Retinal pigment epithelial cell (primary cell): ENCODE data around the gene KIAA1958.
A peak's percentile ranks its signal among the peaks of the same experiment; 100 is the strongest.

Source experiments
- DNase-seq: peaks from one replicate; pipeline ENCODE4 v3.0.0-alpha.2; 2010; ENCODE audit warnings: low read depth
- H3K4me3 ChIP-seq: 2 replicates; pipeline ENCODE4 v1.5.1; 2011; ENCODE audit warnings: mild to moderate bottlenecking, low read length, control low read depth, moderate library complexity
- CTCF ChIP-seq: conservative IDR thresholded peaks from 2 replicates; pipeline ENCODE4 v1.5.1; 2011; ENCODE audit warnings: low read depth, low read length, control low read depth, inconsistent platforms

KIAA1958 gene

GRCh38 chr9:112552229-112553056, 65.8 kb downstream of the KIAA1958 start:
- peak; percentile 57 for DNase-seq
- no peak overlapping the region for H3K4me3 ChIP-seq
- no peak for TF ChIP-seq CTCF

- no peak for TF ChIP-seq CTCF
- H3K4me3 ChIP-seq = no peak overlapping the region
Measured at GRCh38 chr9:112553256-112553826, 66.7 kb downstream of the KIAA1958 start.

GRCh38 chr9:112554516-112554915, 67.9 kb downstream of the KIAA1958 start:
- no peak overlapping the region for H3K4me3 ChIP-seq
- TF ChIP-seq CTCF = no peak
- DNase-seq = peak; percentile 14

More at GRCh38 chr9:112553256-112553826, 66.7 kb downstream of the KIAA1958 start:
- DNase-seq = no peak

GRCh38 chr9:112555101-112555643, 68.5 kb downstream of the KIAA1958 start:
- TF ChIP-seq CTCF = no peak
- no peak for DNase-seq
- H3K4me3 ChIP-seq = no peak overlapping the region

GRCh38 chr9:112555844-112556482, 69.3 kb downstream of the KIAA1958 start:
- DNase-seq = no peak
- TF ChIP-seq CTCF = no peak

GRCh38 chr9:112556497-112557442, 70.1 kb downstream of the KIAA1958 start:
- no peak overlapping the region for H3K4me3 ChIP-seq
- no peak for TF ChIP-seq CTCF
- peak; percentile 61 for DNase-seq

More at GRCh38 chr9:112555844-112556482, 69.3 kb downstream of the KIAA1958 start:
- no peak overlapping the region for H3K4me3 ChIP-seq
